ENCODE data around the gene MREG.

MREG gene

GRCh38 chr2:215919624-215920243, 93.6 kb downstream of the MREG start:
- DNase-seq (ENCODE audit: low read depth, low spot score): no peak

DNA sequence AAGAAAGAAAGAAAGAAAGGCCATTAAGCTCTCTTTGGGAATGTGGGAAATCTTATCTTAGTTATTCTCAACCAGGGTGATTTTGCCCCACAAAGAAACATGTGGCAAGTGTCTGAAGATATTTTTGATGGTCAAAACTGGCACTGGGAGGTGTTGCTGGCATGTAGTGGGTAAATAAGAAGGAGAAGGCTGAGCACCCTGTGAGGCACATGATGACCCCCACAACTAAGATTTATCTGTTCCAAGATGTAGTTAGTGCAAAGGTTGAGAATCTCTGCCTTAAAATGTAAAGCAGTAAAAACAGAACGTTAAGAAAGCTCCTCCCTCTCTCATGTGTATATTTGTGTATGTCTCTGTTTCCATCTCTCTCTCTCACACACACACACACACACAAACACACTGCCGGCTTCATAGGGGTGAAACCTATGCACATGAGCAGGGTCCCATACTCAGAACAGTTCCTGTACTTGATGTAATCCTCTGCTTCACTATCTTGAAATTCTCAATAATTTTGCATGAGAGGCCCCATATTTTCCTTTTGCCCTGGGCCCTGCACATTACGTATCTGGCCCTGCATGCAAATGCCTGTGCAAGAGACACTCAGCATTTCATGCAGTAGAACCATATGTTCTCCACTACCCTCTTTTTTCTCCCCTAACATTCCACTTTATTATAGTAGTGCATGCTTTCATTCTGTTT, 94.3 kb downstream of the MREG start:
- DNase-seq (ENCODE audit: low read depth, low spot score): no peak

GRCh38 chr2:215917953-215918620, 95.3 kb downstream of the MREG start:
- DNase-seq (ENCODE audit: low read depth, low spot score): no peak

GRCh38 chr2:215915441-215915840, 97.9 kb downstream of the MREG start:
- DNase-seq (ENCODE audit: low read depth, low spot score): no peak

DNA sequence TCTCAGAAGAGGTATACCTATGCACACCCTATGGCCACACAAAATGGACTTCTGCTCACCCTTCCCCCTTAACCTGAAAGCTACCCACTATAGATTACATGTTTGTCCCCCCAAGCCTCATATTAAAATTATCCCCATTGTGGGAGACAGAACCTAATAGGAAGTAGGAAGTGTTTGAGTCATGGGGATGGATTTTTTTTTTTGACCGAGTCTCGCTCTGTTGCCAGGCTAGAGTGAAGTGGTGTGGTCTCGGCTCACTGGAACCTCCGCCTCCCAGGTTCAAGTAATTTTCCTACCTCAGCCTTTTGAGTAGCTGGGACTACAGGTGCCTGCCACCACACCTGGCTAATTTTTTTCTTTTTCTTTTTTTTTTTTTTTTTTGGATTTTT, 98.6 kb downstream of the MREG start:
- no peak for DNase-seq (ENCODE audit: low read depth, low spot score)

DNA sequence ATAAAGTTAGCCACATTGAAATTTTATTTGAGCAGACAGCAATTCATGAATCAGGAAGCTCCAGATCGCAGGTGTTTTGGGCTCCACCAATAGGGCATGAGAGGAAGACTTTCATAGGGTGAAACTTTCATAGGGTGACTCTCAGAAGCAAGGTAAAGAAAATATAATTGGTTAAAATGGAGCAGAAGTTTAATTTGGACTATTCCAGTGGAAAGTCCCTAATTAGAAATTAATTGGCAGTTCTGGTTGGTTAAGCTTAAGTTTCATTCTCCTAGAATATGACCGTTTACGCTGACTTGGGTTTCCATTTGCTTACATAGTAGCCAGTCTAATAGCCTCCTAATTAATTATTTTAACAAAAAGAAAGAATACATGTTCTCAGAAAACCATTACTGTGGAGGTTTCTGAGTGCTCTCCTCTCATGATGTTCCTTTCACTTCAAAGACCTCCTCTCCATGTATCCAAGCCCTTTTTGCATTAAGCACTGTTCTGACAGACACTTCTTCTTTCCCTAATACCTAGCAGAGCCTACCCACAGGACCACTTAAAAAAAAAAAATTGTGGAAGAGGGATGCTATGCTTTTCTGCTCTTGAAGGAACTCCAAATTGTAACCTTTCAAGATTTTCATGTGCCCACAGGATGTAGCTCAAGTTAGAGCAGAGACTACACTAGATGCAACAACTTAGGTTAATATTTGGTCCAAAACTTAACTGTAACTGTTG, 99.1 kb downstream of the MREG start:
- no peak for DNase-seq (ENCODE audit: low read depth, low spot score)

DNA sequence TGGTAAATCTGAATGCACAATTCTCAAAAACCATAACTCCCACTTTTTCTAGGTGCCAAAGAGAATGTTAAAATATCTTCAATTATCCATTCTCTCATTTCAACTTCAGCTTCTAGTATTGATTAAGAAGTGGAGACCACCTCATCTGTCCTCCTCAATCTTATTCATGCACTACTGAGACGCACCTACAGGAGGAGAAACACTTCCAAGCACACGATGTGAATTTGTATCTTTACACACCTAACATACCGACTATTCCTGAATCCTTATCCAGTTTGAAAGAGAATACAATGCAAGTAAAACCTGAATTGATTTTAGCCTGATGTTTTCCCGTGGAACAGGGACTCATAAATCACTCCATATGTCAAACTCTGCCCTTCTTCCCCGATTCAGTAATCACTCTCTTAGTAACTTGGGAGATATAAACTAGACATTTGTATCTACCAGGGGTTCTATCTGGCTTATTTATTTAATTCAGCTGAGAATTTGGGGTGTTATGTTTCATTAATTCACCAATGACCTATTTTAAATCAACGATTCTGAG, 101.0 kb downstream of the MREG start:
- no peak for DNase-seq (ENCODE audit: low read depth, low spot score)

- no peak for DNase-seq (ENCODE audit: low read depth, low spot score)
These were observed 101.9 kb downstream of the MREG start for GRCh38 chr2:215911301-215912085.

DNA sequence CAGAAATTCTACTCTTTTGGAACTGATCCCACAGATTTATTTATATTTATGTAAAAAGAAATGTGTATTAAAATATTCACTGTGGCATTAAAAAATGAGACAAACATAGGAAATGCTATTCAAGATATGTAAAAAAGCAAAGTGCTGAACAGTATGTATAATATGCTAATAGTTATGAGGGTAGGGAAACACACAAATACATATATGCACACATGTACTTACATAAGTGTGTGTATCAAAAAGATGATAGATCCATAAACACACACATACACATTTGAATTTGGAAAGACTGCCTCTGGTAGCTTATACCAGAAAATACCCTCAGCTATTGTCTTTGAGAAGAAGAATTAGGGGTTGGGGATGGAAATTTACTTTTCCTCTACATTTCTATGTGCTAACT, 103.2 kb downstream of the MREG start:
- no peak for DNase-seq (ENCODE audit: low read depth, low spot score)

GRCh38 chr2:215907147-215907546, 106.2 kb downstream of the MREG start:
- no peak for DNase-seq (ENCODE audit: low read depth, low spot score)

DNA sequence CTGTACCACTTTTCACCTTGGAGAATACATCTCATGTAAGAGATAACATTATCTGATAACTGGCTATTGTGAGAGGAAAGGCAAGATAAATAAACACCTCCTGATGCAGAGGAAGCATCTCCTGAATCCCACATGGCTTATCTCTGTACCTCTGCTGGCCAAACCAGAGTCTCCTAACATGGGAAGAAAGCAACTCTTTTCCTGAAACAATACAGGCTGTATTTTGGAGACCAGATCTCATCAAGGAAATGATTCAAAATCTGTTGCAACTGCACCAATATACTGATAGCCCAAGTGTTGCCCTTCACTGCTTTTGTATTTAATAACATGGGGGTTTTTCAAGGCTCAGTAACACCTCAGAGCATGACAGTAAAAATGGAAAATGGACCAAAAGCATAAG, 106.9 kb downstream of the MREG start:
- no peak for DNase-seq (ENCODE audit: low read depth, low spot score)

DNA sequence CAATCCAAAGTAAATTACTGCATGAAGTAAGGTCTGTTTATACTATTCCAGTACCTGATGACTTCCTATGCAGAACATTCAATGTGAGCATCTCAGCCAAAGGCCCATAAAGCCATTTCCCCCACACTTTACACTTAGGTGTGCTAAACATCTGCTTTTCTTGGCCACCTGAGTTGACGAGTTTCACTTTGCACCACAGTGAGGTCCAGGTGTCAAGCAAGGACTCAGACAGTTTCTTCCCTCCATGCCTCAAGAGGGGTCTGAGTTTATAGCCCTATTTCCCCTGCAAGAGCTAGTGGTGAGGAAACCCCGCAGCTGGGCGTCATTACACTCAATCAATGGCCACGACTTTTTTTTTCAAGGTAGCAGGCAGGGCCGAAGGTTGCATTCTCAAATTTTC, 107.7 kb downstream of the MREG start:
- DNase-seq (ENCODE audit: low read depth, low spot score): no peak

DNA sequence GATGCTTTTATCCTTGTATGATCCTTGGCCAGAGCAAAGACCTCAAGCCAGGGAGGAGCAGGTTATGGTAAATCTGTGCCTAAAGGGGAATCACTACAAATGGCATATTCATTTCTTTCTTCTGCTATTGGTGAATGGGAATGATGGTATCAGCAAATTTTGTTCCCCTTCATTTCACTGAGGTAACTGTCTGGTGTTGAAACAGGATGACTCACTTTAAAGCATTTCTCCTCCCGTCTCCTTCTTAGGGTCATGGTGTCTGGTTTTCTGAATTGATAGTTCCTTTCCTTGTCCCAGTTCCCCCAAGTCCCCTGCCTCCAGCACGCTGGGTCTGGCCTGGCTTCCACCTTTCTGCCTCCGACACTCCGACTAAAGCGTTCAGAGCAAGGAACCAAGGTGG, 109.2 kb downstream of the MREG start:
- no peak for DNase-seq (ENCODE audit: low read depth, low spot score)

- no peak for DNase-seq (ENCODE audit: low read depth, low spot score)
These were observed 110.1 kb downstream of the MREG start for GRCh38 chr2:215903203-215903602.

DNA sequence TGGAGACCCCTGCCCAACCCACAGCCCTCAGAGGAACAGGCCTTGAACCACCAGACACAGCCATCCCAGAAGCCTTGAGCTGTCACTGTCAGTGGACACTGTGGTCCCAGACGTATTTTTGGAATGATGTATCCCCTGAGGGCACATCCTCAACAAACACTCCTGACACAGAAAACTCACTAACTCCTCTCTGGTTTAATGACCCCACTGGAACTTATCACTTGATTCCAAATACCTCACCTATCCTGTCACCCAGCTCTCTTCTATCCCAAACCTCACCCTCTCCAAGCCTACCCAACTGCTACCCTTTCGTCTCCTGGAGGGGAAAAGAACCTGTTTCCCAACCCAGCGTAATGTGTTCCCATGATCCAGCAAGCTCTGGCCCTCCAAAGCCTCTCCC, 111.6 kb downstream of the MREG start:
- no peak for DNase-seq (ENCODE audit: low read depth, low spot score)

DNA sequence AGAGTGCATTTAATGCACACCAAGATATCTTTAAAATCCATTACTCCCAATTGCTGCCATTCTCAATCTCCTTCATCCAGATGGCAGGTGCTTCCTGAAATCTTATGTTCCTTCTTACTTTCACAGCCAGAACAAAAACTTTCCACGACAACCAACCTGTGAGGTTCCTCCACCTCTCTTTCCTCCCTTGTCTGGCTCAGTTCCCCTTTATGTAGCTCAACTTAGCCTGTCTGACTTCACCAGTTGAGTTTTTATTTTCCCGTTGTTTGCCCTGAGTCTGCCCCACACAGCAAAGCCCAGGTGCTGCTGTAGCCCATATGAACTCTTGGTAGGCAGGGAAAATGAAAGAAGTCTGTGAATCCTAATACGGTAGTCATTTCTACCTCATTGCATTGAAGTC, 112.5 kb downstream of the MREG start:
- DNase-seq (ENCODE audit: low read depth, low spot score): no peak

GRCh38 chr2:215900203-215900611, 113.1 kb downstream of the MREG start:
- DNase-seq (ENCODE audit: low read depth, low spot score): no peak

DNA sequence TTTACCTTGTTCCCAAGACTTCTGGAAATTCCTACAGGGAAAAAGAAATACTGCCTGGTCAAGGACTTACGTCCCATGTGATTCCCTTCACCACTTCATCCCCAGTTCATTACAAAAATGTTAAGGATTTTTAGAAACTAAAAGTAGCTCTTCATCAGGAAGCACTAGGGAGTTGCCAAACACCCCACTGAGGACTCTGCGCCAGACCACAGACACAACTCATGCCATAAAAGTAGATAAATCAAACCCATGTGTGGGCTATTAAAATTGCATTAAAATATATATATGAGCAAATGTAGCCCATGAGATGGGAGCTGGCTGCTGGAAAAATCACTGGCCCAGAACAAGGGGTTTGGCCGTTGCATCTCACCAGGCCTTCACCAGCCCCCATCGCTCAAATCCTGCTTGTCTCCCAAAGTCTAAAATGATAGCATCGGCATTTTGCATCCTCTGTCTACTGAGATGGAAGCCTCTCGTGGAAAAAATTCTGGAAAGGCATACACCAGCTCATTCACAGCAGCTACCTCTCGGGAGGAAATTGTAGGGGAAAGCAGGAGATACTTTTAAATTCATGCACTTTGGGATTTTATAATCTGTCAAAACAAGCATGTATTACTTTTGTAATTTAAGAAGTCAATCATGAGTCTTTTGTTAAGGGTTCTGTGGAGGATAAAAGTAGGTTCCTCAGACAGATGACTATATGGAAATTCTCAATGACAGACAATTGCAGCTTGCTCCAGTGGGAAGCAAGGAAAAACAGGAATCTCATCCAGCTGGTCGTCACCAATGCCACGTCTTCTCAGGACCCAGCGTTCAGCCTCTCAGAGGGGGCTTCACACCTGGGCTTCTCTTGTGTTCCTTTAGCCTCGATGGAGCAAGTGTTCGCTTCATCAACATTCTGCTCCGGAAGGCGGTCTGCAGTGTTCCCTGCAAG, 113.9 kb downstream of the MREG start:
- DNase-seq (ENCODE audit: low read depth, low spot score): no peak

DNA sequence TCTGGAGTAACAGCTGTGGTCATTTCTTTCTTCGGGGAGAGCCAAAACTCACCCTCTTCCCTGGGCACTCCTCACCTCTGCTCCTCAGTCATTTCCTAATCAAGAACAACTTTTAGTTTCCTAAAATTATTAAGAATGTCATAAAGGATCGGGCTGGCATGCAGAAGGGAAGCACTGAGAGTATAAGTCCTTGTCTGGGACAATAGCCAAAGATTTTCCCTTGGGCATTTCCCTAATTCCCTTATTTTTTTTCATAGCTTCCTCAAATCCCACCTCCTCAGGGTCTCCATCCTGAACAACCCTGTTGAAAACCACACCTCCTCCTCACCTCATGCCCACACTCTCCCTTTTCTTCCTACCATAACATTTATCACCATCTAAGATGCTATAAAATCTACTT, 115.0 kb downstream of the MREG start:
- DNase-seq (ENCODE audit: low read depth, low spot score): no peak

DNA sequence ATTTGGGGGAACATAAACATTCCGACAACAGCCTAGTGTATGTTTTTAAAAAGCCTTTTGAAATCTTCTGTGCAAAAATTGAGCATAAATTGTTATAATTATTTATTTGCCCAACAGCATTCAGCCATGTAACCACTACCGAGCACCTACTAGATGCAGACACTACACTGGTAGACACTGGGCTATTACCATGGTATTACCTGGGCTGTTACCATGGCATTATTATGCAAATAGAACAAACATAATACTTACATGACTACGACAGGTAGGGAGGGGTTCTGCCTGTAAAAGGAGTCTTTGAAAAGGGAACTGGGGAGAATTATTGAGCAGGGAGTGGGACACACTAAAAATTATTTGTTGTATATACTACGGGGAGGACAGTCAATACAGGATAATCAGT, 116.4 kb downstream of the MREG start:
- no peak for DNase-seq (ENCODE audit: low read depth, low spot score)

All from iPS DF 19.7 (cell line).